SU-DHL-6 (cell line): Measurements from ENCODE around the gene SH3PXD2A.

Source experiments
- CTCF ChIP-seq: fragments of 200-600 bp; sonication (generic); IDR thresholded peaks from one replicate; pipeline ENCODE4 v1.5.1; 2017; ENCODE audit warnings: antibody characterized with exemption, mild to moderate bottlenecking, low read length, moderate library complexity; ENCODE audit not compliant: insufficient read depth, poor library complexity, severe bottlenecking
- EZH2phosphoT487 ChIP-seq: fragments of 200-600 bp; sonication (generic), shearing (Covaris generic); conservative IDR thresholded peaks from 2 replicates; pipeline ENCODE4 v1.6.1; 2018; ENCODE audit warnings: mild to moderate bottlenecking, antibody characterized with exemption, low read length, moderate library complexity, mixed read lengths

DNA sequence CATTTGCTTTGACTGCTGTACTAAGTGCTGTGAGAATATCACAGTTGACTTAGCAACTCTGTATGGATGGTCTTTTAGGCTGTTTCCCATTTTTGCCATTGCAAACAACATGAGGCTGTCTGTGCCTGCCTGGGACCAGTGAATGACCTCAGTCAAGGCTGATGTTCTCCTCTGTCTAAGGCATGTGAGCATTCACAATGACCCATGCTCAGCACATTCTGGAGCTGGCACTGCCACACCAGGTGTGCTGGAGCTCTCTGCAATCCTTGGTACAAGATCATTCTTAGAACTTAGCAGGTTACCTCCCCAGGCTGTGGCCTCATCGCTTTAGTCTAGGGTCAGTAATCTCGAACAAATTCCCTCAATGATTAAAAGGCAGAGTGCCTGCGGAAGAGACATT is 61.9 kb downstream of the SH3PXD2A start:
- TF ChIP-seq EZH2phosphoT487 (no peak), CTCF (no peak)
